A673 (cell line): ENCODE data around the gene FAM216A. TPM values are rescaled to one million over a fixed set of nuclear protein-coding genes. Genes with fewer than 3 reads are reported as not detected.
"Not testable (repeated sequence)": the region's sequence is repeated elsewhere in the genome, so short reads cannot be mapped to it uniquely, and the experiment has no call there.

Source experiments
- BruUV-seq: library from RNA; stranded (reverse); fragments of 400-500 nt; replicated peaks from 2 replicates; lab custom pipeline; 2021; lab: Mats Ljungman, UMichigan
- CTCF ChIA-PET: fragments of 300-600 bp; sonication (Branson Sonifier 250); formaldehyde crosslinking; loops from one replicate; lab custom pipeline; 2022; ENCODE audit warnings: antibody characterized with exemption; lab: Charles Lee
- POLR2A ChIA-PET: fragments of 300-600 bp; sonication (Branson Sonifier 250); formaldehyde crosslinking; loops from one replicate; lab custom pipeline; 2022; ENCODE audit warnings: antibody characterized with exemption; ENCODE audit not compliant: low non-redundant PET; lab: Charles Lee
- DNase-seq: peaks from one replicate; pipeline ENCODE4 v3.0.0-alpha.2; 2015; ENCODE audit warnings: low spot score
- H3K27ac ChIP-seq: fragments of 200-600 bp; sonication (generic); 2 replicates; pipeline ENCODE4 v1.5.1; 2016; ENCODE audit warnings: mixed run types, low read depth, mild to moderate bottlenecking, mixed read lengths, antibody characterized with exemption, low read length; ENCODE audit not compliant: poor library complexity, severe bottlenecking
- H3K27me3 ChIP-seq: fragments of 200-600 bp; sonication (generic); replicated peaks from 2 replicates; pipeline ENCODE4 v1.6.1; 2017; ENCODE audit warnings: mixed run types, low read depth, mild to moderate bottlenecking, mixed read lengths, antibody characterized with exemption, low read length; ENCODE audit not compliant: insufficient read depth, poor library complexity
- H3K36me3 ChIP-seq: fragments of 200-600 bp; sonication (generic); 2 replicates; pipeline ENCODE4 v1.6.1; 2016; ENCODE audit warnings: mixed run types, mild to moderate bottlenecking, mixed read lengths, antibody characterized with exemption, low read length; ENCODE audit not compliant: insufficient read depth, poor library complexity, severe bottlenecking
- H3K4me1 ChIP-seq: fragments of 200-600 bp; sonication (generic); 2 replicates; pipeline ENCODE4 v1.6.1; 2017; ENCODE audit warnings: mixed run types, mild to moderate bottlenecking, mixed read lengths, antibody characterized with exemption, low read length; ENCODE audit not compliant: insufficient read depth, poor library complexity, severe bottlenecking
- H3K4me3 ChIP-seq: fragments of 200-600 bp; sonication (generic); 2 replicates; pipeline ENCODE4 v1.5.1; 2016; ENCODE audit warnings: low read depth, mixed run types, mild to moderate bottlenecking, mixed read lengths, low read length; ENCODE audit not compliant: poor library complexity, severe bottlenecking
- H3K9me3 ChIP-seq: fragments of 200-600 bp; sonication (generic); 2 replicates; pipeline ENCODE4 v1.6.1; 2016; ENCODE audit warnings: mixed run types, low read depth, mild to moderate bottlenecking, mixed read lengths, antibody characterized with exemption, low read length; ENCODE audit not compliant: poor library complexity, severe bottlenecking
- EZH2 ChIP-seq: fragments of 200-600 bp; sonication (generic); IDR thresholded peaks from 2 replicates; pipeline ENCODE4 v1.6.1; 2017; ENCODE audit warnings: borderline replicate concordance, low read depth, mild to moderate bottlenecking, mixed read lengths, antibody characterized with exemption, low read length; ENCODE audit not compliant: poor library complexity, severe bottlenecking
- intact Hi-C: fragments of 100-400 bp; cut with micrococcal nuclease; formaldehyde crosslinking; loops from one replicate; pipeline ENCODE4 v1.10.0; 2022; ENCODE audit not compliant: unreplicated experiment
- total RNA-seq: library from RNA; stranded (reverse); gene quantifications from 2 replicates; pipeline ENCODE4 v1.2.3, GENCODE V29; 2021
- TF ChIP-seq, protein P1 (sequence below): fragments of 300-800, 200-600 bp; sonication (generic); conservative IDR thresholded peaks from 2 replicates; pipeline ENCODE4 v1.5.1; 2017; ENCODE audit warnings: low read depth, mild to moderate bottlenecking, antibody characterized with exemption, low read length, moderate library complexity, mixed read lengths

FAM216A gene
- total RNA-seq, 1 experiment from 2014 or later: 14.0 TPM

DNA sequence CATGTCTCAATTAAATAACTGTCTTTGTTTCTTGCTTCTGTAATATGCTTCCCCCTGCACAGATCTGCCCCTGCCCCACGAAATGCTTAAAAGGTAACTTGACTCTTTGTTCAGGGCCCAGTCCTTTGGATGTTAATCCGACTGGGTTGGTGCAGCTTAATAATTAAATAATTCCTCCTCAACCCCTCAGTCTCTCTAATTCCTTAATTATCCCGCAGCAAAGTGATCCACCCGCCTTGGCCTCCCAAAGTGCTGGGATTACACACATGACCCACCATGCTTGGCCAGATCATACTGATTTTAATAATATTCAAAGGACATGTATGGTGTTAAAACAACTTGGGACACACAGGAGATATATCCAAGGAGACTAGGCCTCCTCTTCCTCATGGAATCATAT lies 46.9 kb upstream of the FAM216A start:
- Histone ChIP-seq H3K4me3 (no peak overlapping the region), H3K4me1 (no peaks in the 10 kb centered on the region), H3K9me3 (no peaks in the 10 kb centered on the region), H3K36me3 (no peaks in the 10 kb centered on the region), H3K27ac (no peak overlapping the region), H3K27me3 (no peaks in the 10 kb centered on the region)
- no TSS peak for BruUV-seq
- intact Hi-C loops: no loop called here
- DNase-seq: no peak
- POLR2A ChIA-PET: no interaction called here
- CTCF ChIA-PET: interaction anchor here (1.5 kb wide), 1 partner anchor 10 kb away, joined by 16 read pairs; no protein-coding TSS in a partner anchor
- TF ChIP-seq, protein P1, sequence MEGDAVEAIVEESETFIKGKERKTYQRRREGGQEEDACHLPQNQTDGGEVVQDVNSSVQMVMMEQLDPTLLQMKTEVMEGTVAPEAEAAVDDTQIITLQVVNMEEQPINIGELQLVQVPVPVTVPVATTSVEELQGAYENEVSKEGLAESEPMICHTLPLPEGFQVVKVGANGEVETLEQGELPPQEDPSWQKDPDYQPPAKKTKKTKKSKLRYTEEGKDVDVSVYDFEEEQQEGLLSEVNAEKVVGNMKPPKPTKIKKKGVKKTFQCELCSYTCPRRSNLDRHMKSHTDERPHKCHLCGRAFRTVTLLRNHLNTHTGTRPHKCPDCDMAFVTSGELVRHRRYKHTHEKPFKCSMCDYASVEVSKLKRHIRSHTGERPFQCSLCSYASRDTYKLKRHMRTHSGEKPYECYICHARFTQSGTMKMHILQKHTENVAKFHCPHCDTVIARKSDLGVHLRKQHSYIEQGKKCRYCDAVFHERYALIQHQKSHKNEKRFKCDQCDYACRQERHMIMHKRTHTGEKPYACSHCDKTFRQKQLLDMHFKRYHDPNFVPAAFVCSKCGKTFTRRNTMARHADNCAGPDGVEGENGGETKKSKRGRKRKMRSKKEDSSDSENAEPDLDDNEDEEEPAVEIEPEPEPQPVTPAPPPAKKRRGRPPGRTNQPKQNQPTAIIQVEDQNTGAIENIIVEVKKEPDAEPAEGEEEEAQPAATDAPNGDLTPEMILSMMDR: no peak
- TF ChIP-seq EZH2: no peak

DNA sequence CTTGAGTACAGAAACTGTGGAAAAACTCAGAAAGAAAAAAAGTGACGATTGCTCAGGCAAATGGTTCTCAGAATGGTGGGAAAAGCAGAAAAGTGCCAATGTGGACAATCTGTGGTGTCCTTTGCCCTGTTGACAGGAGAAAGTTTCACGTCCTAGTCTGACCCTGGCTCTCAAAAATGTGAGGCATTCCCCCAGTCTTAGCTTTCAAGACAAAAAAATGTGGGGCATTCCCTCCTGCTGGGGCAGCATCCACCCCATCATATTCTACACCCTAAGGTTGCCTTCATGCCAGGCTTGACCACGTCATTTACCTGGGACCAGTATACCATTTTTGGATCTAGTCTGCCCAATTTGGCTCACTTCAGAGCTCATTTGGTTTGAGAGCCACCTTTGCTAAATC lies 44.4 kb upstream of the FAM216A start:
- TF ChIP-seq, protein P1: no peak
- no peak for TF ChIP-seq EZH2
- no TSS peak for BruUV-seq
- ChIA-PET CTCF (no interaction called here), POLR2A (no interaction called here)
- intact Hi-C loops: no loop called here
- Histone ChIP-seq H3K27ac (no peak overlapping the region), H3K9me3 (no peaks in the 10 kb centered on the region), H3K36me3 (no peaks in the 10 kb centered on the region), H3K27me3 (no peaks in the 10 kb centered on the region), H3K4me1 (no peaks in the 10 kb centered on the region), H3K4me3 (no peak overlapping the region)
- no peak for DNase-seq

- intact Hi-C loops: no loop called here
- no peak for DNase-seq
- H3K27me3 ChIP-seq: no peaks in the 10 kb centered on the region
- POLR2A ChIA-PET: no interaction called here
- H3K4me1 ChIP-seq: no peaks in the 10 kb centered on the region
- H3K4me3 ChIP-seq: no peak overlapping the region
- H3K9me3 ChIP-seq: no peaks in the 10 kb centered on the region
- no TSS peak for BruUV-seq
- H3K27ac ChIP-seq: no peak overlapping the region
- CTCF ChIA-PET: no interaction called here
- H3K36me3 ChIP-seq: no peaks in the 10 kb centered on the region
- TF ChIP-seq EZH2: no peak
- TF ChIP-seq, protein P1: no peak
Measured at GRCh38 chr12:110426406-110426805, 42.2 kb upstream of the FAM216A start.

GRCh38 chr12:110429676-110430075 lies 39.0 kb upstream of the FAM216A start:
- POLR2A ChIA-PET, H3K27ac ChIP-seq, H3K9me3 ChIP-seq, intact Hi-C loops, H3K27me3 ChIP-seq, DNase-seq, H3K36me3 ChIP-seq, BruUV-seq, CTCF ChIA-PET, H3K4me3 ChIP-seq, H3K4me1 ChIP-seq: not testable (repeated sequence)
